ENCODE measurements around the gene ATG5.
A peak's percentile ranks its signal among the peaks of the same experiment; 100 is the strongest.

The ATG5 gene

DNA sequence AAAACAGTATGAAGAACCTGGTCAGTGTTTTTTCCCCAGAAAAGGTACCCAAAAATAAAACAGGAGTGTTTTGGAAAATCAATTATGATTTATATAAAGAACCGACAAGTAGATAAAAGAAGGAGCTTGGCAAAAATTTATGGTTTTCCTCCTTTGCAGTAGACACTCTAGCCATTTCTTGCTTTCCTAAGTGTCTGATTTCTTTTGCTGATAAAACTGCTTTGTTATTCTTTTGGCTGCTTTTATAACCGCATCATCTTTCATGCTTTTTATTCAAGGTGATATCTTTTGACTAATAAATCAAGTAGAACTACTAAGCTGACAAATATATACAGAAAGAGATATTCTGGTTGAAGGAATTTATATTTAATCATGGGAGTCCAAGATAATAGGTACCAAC is 16.6 kb downstream of the ATG5 start:
- Histone ChIP-seq H3K9ac (no peak overlapping the region), H3K79me2 (ENCODE audit: insufficient read depth, low read depth) (peaks cover 12% of the 10 kb centered on the region)

GRCh38 chr6:106305740-106306139 is 19.8 kb downstream of the ATG5 start:
- Histone ChIP-seq H3K79me2 (ENCODE audit: insufficient read depth, low read depth) (peaks cover 39% of the 10 kb centered on the region), H4K20me1 (ENCODE audit: insufficient read depth) (no peaks in the 10 kb centered on the region), H3K4me1 (ENCODE audit: low read depth, poor library complexity, severe bottlenecking) (peaks cover 56% of the 10 kb centered on the region), H3K4me3 (IDR thresholded peaks at IDR 0.05; ENCODE audit: insufficient read depth, low read depth, low read length) (no peak overlapping the region), H2AFZ (ENCODE audit: low read depth) (no peak overlapping the region), H3K4me2 (no peak overlapping the region), H3K9ac (no peak overlapping the region), H3K36me3 (ENCODE audit: insufficient read depth) (no peaks in the 10 kb centered on the region), H3K27ac (no peak overlapping the region), H3K27me3 (ENCODE audit: insufficient read depth, low read depth) (no peaks in the 10 kb centered on the region)
- TF ChIP-seq, protein P1, sequence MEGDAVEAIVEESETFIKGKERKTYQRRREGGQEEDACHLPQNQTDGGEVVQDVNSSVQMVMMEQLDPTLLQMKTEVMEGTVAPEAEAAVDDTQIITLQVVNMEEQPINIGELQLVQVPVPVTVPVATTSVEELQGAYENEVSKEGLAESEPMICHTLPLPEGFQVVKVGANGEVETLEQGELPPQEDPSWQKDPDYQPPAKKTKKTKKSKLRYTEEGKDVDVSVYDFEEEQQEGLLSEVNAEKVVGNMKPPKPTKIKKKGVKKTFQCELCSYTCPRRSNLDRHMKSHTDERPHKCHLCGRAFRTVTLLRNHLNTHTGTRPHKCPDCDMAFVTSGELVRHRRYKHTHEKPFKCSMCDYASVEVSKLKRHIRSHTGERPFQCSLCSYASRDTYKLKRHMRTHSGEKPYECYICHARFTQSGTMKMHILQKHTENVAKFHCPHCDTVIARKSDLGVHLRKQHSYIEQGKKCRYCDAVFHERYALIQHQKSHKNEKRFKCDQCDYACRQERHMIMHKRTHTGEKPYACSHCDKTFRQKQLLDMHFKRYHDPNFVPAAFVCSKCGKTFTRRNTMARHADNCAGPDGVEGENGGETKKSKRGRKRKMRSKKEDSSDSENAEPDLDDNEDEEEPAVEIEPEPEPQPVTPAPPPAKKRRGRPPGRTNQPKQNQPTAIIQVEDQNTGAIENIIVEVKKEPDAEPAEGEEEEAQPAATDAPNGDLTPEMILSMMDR (conservative IDR thresholded peaks at IDR 0.05; ENCODE audit: low read depth, low read length) = no peak

More for the DNA sequence above, 16.6 kb downstream of the ATG5 start:
- H3K27me3 ChIP-seq (ENCODE audit: insufficient read depth, low read depth) = no peaks in the 10 kb centered on the region
- H3K27ac ChIP-seq = no peak overlapping the region
- no peaks in the 10 kb centered on the region for H3K36me3 ChIP-seq (ENCODE audit: insufficient read depth)
- TF ChIP-seq, protein P1 (conservative IDR thresholded peaks at IDR 0.05; ENCODE audit: low read depth, low read length) = no peak
- no peak overlapping the region for H3K4me2 ChIP-seq
- H4K20me1 ChIP-seq (ENCODE audit: insufficient read depth) = no peaks in the 10 kb centered on the region
- no peak overlapping the region for H2AFZ ChIP-seq (ENCODE audit: low read depth)
- H3K4me1 ChIP-seq (ENCODE audit: low read depth, poor library complexity, severe bottlenecking) = peaks cover 31% of the 10 kb centered on the region
- no peak overlapping the region for H3K4me3 ChIP-seq (IDR thresholded peaks at IDR 0.05; ENCODE audit: insufficient read depth, low read depth, low read length)

- Histone ChIP-seq H3K9ac (no peak overlapping the region), H3K27ac (no peak overlapping the region), H3K79me2 (ENCODE audit: insufficient read depth, low read depth) (peaks cover 47% of the 10 kb centered on the region; the same call in 1 of the 2 replicates), H4K20me1 (ENCODE audit: insufficient read depth) (no peaks in the 10 kb centered on the region), H3K36me3 (ENCODE audit: insufficient read depth) (no peaks in the 10 kb centered on the region), H3K4me2 (peak overlapping the region; percentile 13; the same call in 1 of the 2 replicates), H3K4me1 (ENCODE audit: low read depth, poor library complexity, severe bottlenecking) (peaks cover 74% of the 10 kb centered on the region), H3K4me3 (IDR thresholded peaks at IDR 0.05; ENCODE audit: insufficient read depth, low read depth, low read length) (no peak overlapping the region), H3K27me3 (ENCODE audit: insufficient read depth, low read depth) (no peaks in the 10 kb centered on the region), H2AFZ (ENCODE audit: low read depth) (no peak overlapping the region)
- TF ChIP-seq, protein P1 (conservative IDR thresholded peaks at IDR 0.05; ENCODE audit: low read depth, low read length) = peak; percentile 70
These were observed 24.6 kb downstream of the ATG5 start for GRCh38 chr6:106300944-106301343.

GRCh38 chr6:106300020-106300780 is 25.4 kb downstream of the ATG5 start:
- TF ChIP-seq, protein P1 (conservative IDR thresholded peaks at IDR 0.05; ENCODE audit: low read depth, low read length) = no peak
- Histone ChIP-seq H3K27me3 (ENCODE audit: insufficient read depth, low read depth) (no peaks in the 10 kb centered on the region), H3K4me1 (ENCODE audit: low read depth, poor library complexity, severe bottlenecking) (peaks cover 68% of the 10 kb centered on the region), H3K9ac (no peak overlapping the region), H3K27ac (no peak overlapping the region), H3K4me2 (no peak overlapping the region; the same call in 1 of the 2 replicates), H3K36me3 (ENCODE audit: insufficient read depth) (no peaks in the 10 kb centered on the region), H3K79me2 (ENCODE audit: insufficient read depth, low read depth) (peaks cover 47% of the 10 kb centered on the region; the same call in 1 of the 2 replicates), H2AFZ (ENCODE audit: low read depth) (no peak overlapping the region), H3K4me3 (IDR thresholded peaks at IDR 0.05; ENCODE audit: insufficient read depth, low read depth, low read length) (no peak overlapping the region), H4K20me1 (ENCODE audit: insufficient read depth) (no peaks in the 10 kb centered on the region)

Data from KMS-11 (cell line).